Measurements from ENCODE around the gene KDM6A.
"Not testable (repeated sequence)": the region's sequence is repeated elsewhere in the genome, so short reads cannot be mapped to it uniquely, and the experiment has no call there.

Gene KDM6A

GRCh38 chrX:45059906-45060305, 186.9 kb downstream of the KDM6A start:
- not testable (repeated sequence) for H3K9ac ChIP-seq (ENCODE audit: low read depth, low read length); H3K4me1 ChIP-seq (ENCODE audit: insufficient read depth, low read length); H3K9me3 ChIP-seq (ENCODE audit: control insufficient read depth, insufficient read depth, low read length)
- peaks cover 12% of the 10 kb centered on the region for H3K36me3 ChIP-seq (ENCODE audit: insufficient read depth, low read length)

DNA sequence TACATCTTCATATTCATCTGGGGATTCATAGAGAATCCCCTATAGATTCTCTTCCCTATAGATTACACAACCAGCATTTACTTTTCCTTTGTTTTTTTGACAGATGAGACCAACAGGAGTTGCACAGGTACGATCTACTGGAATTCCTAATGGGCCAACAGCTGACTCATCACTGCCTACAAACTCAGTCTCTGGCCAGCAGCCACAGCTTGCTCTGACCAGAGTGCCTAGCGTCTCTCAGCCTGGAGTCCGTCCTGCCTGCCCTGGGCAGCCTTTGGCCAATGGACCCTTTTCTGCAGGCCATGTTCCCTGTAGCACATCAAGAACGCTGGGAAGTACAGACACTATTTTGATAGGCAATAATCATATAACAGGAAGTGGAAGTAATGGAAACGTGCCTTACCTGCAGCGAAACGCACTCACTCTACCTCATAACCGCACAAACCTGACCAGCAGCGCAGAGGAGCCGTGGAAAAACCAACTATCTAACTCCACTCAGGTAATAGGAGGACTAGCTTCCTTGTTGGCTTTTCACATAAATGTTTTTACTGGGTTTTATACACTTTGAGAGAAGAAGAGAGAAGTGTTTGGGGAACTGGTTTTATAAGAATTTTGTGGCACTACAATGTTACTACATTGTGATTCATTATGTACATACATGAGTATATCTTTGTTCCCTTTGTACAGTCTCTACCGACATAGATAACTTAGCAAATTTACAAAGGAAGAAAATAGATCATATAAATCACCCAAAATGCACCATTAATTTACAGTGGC, 190.5 kb downstream of the KDM6A start:
- no peaks in the 10 kb centered on the region for H3K4me1 ChIP-seq (ENCODE audit: insufficient read depth, low read length)
- H3K9me3 ChIP-seq (ENCODE audit: control insufficient read depth, insufficient read depth, low read length), result no peaks in the 10 kb centered on the region
- no peak overlapping the region for H3K9ac ChIP-seq (ENCODE audit: low read depth, low read length)
- peaks cover 17% of the 10 kb centered on the region for H3K36me3 ChIP-seq (ENCODE audit: insufficient read depth, low read length)

- H3K9me3 ChIP-seq (ENCODE audit: control insufficient read depth, insufficient read depth, low read length), result no peaks in the 10 kb centered on the region
- H3K4me1 ChIP-seq (ENCODE audit: insufficient read depth, low read length), result no peaks in the 10 kb centered on the region
- peaks cover 22% of the 10 kb centered on the region for H3K36me3 ChIP-seq (ENCODE audit: insufficient read depth, low read length)
- no peak overlapping the region for H3K9ac ChIP-seq (ENCODE audit: low read depth, low read length)
These were observed 195.6 kb downstream of the KDM6A start for GRCh38 chrX:45068569-45068968.

DNA sequence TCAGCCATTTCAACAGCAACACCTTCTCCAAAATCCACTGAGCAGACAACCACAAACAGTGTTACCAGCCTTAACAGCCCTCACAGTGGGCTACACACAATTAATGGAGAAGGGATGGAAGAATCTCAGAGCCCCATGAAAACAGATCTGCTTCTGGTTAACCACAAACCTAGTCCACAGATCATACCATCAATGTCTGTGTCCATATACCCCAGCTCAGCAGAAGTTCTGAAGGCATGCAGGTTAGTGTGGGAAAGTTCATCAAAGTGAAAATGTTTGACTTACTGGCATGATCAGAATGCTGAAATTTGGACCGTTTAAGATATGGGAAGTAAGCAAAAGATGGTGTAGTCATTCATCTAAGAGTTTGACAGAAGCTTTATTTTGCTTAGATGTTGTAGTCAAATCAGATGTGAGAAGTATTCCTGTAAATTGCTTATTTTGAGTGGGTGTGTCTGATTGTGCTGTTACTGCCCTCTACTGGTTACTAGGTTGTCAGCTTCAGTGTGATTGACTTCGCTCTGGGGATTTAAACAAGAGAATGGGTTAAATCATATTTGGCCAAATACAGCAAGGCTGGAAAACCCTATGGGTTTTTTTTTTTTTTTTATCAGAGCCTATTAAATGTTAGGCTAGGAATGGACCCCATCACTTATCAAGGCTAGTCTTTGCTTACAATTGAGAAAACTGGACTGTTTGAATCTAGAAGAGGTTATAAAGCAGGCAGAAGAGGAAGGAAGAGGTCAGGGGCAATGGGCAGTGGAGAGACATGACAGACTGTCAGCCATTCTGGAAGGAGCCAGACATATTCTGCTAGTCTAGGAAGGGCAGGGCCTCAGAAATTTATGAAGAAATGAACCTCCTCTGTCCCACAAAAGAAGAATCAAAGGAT, 197.4 kb downstream of the KDM6A start:
- Histone ChIP-seq H3K9ac (ENCODE audit: low read depth, low read length) (no peak overlapping the region), H3K4me1 (ENCODE audit: insufficient read depth, low read length) (no peaks in the 10 kb centered on the region), H3K9me3 (ENCODE audit: control insufficient read depth, insufficient read depth, low read length) (no peaks in the 10 kb centered on the region), H3K36me3 (ENCODE audit: insufficient read depth, low read length) (peaks cover 15% of the 10 kb centered on the region)

- H3K36me3 ChIP-seq (ENCODE audit: insufficient read depth, low read length), result peaks cover 16% of the 10 kb centered on the region
- not testable (repeated sequence) for H3K9me3 ChIP-seq (ENCODE audit: control insufficient read depth, insufficient read depth, low read length); H3K4me1 ChIP-seq (ENCODE audit: insufficient read depth, low read length)
These were observed 200.0 kb downstream of the KDM6A start for GRCh38 chrX:45073011-45073410.

GRCh38 chrX:45077748-45078424, 204.9 kb downstream of the KDM6A start:
- Histone ChIP-seq H3K36me3 (ENCODE audit: insufficient read depth, low read length) (peaks cover 18% of the 10 kb centered on the region), H3K9ac (ENCODE audit: low read depth, low read length) (no peak overlapping the region), H3K9me3 (ENCODE audit: control insufficient read depth, insufficient read depth, low read length) (no peaks in the 10 kb centered on the region), H3K4me1 (ENCODE audit: insufficient read depth, low read length) (no peaks in the 10 kb centered on the region)

More at GRCh38 chrX:45073011-45073410, 200.0 kb downstream of the KDM6A start:
- H3K9ac ChIP-seq (ENCODE audit: low read depth, low read length), result not testable (repeated sequence)

GRCh38 chrX:45083314-45083713, 210.3 kb downstream of the KDM6A start:
- Histone ChIP-seq H3K4me1 (ENCODE audit: insufficient read depth, low read length) (no peaks in the 10 kb centered on the region), H3K9me3 (ENCODE audit: control insufficient read depth, insufficient read depth, low read length) (no peaks in the 10 kb centered on the region), H3K9ac (ENCODE audit: low read depth, low read length) (no peak overlapping the region), H3K36me3 (ENCODE audit: insufficient read depth, low read length) (peaks cover 27% of the 10 kb centered on the region)

DNA sequence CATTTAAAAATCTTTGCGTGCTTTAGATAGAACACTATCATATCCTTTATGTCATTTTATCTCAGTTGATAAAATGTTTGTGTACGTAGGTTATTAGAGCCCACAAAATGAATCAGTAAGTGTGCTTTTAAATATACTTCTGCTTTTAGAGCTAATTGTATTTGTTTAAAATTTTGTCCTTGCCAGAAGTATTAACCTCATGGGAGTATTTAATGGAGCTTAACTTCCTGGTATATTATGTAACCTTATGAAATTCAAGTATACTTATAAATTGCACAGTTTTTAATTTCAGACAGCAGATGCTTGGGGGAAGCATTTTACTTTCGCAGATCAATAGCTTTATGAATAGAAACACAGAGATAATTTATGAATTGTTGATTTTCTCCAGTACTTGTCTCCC, 237.5 kb downstream of the KDM6A start:
- no peaks in the 10 kb centered on the region for H3K9me3 ChIP-seq (ENCODE audit: control insufficient read depth, insufficient read depth, low read length)
- peaks cover 13% of the 10 kb centered on the region for H3K36me3 ChIP-seq (ENCODE audit: insufficient read depth, low read length)
- H3K9ac ChIP-seq (ENCODE audit: low read depth, low read length), result no peak overlapping the region
- H3K4me1 ChIP-seq (ENCODE audit: insufficient read depth, low read length), result no peaks in the 10 kb centered on the region

GRCh38 chrX:45126158-45126557, 253.2 kb downstream of the KDM6A start:
- H3K4me1 ChIP-seq (ENCODE audit: insufficient read depth, low read length), result no peaks in the 10 kb centered on the region
- peaks cover 8% of the 10 kb centered on the region for H3K9me3 ChIP-seq (ENCODE audit: control insufficient read depth, insufficient read depth, low read length)
- no peaks in the 10 kb centered on the region; the same call in 1 of the 2 replicates for H3K36me3 ChIP-seq (ENCODE audit: insufficient read depth, low read length)
- H3K9ac ChIP-seq (ENCODE audit: low read depth, low read length), result no peak overlapping the region

DNA sequence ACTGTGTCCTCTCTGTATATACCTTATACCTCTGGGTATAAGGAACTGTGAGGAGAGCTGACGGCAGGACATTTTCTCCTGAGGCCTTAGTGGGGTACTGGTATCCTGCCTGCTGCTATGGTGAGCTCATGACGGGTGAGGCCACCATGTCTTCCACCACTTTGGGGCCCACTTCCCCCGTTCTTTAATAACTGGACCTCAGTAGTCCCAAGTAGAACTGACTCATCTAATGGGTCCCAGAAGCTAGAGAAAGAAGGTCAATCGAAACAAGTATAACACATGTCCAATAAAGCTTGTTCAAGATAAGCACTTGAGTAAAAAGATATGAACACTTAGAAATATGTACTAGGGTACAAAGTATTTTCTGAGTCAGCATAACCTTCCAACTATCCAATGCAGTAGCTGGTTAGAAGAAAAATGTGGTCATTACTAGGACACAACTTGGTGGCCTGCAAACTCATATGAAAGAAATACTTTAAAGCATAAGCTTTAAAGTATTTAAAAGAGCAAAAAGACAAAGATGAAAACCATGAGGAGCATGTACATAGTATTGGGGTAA, 256.0 kb downstream of the KDM6A start:
- Histone ChIP-seq H3K9me3 (ENCODE audit: control insufficient read depth, insufficient read depth, low read length) (peaks cover 8% of the 10 kb centered on the region), H3K4me1 (ENCODE audit: insufficient read depth, low read length) (no peaks in the 10 kb centered on the region), H3K36me3 (ENCODE audit: insufficient read depth, low read length) (no peaks in the 10 kb centered on the region; the same call in 1 of the 2 replicates), H3K9ac (ENCODE audit: low read depth, low read length) (no peak overlapping the region)

- H3K9me3 ChIP-seq (ENCODE audit: control insufficient read depth, insufficient read depth, low read length), result peaks cover 2% of the 10 kb centered on the region
- H3K9ac ChIP-seq (ENCODE audit: low read depth, low read length), result no peak overlapping the region
- no peaks in the 10 kb centered on the region for H3K4me1 ChIP-seq (ENCODE audit: insufficient read depth, low read length)
- no peaks in the 10 kb centered on the region; the same call in 1 of the 2 replicates for H3K36me3 ChIP-seq (ENCODE audit: insufficient read depth, low read length)
These were observed 260.5 kb downstream of the KDM6A start for GRCh38 chrX:45133465-45133864.

- Histone ChIP-seq H3K4me1 (ENCODE audit: insufficient read depth, low read length) (no peaks in the 10 kb centered on the region), H3K9ac (ENCODE audit: low read depth, low read length) (no peak overlapping the region), H3K36me3 (ENCODE audit: insufficient read depth, low read length) (no peaks in the 10 kb centered on the region), H3K9me3 (ENCODE audit: control insufficient read depth, insufficient read depth, low read length) (peaks cover 2% of the 10 kb centered on the region; the same call in 1 of the 2 replicates)
These were observed 261.3 kb downstream of the KDM6A start for GRCh38 chrX:45134315-45134731.

DNA sequence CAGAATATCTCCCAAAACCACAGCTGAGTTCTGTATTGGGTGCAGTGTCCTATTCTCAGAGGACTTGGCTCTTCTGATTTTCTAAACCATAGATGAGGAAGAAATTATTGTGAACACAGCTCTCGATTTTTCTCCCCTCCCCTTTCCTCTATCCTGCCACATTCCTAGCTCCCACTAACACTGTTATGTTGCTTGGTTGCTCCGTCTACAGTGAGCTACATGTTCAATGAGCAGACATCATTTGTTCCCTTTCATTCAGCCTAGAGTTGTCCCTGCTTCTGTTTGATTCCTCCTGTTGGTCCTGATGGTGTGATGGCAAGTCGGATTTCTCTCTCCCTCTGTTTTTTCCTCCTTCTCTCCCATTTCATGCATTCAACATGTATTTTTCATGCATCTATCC, 261.8 kb downstream of the KDM6A start:
- Histone ChIP-seq H3K36me3 (ENCODE audit: insufficient read depth, low read length) (no peaks in the 10 kb centered on the region), H3K4me1 (ENCODE audit: insufficient read depth, low read length) (no peaks in the 10 kb centered on the region), H3K9me3 (ENCODE audit: control insufficient read depth, insufficient read depth, low read length) (peaks cover 2% of the 10 kb centered on the region; the same call in 1 of the 2 replicates), H3K9ac (ENCODE audit: low read depth, low read length) (no peak overlapping the region)

DNA sequence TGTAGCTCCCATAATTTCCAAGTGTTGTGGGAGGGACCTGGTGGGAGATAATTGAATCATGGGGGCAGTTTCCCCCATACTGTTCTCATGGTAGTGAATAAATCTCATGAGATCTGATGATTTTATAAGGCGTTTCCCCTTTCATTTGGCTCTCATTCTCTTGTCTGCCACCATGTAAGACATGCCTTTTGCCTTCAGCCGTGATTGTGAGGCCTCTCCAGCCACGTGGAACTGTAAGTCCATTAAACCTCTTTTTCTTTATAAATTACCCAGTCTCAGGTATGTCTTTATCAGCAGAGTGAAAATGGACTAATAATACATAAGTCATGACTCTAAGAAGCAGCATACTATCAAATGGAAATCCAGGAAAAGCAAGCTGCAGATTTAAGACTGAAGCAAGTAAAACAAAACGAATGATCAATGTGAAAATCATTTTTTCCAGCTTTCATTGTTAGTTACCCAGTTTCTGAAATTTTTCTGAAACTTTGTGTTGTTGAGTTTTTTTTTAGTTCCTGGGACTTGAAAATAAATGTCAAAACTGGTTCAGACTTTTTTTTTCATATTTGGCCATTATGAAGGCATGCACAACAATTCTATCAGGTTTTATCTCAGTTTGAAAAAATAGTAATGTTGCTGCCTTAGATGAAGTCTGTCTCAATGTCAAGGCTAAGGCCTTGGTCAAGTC, 262.5 kb downstream of the KDM6A start:
- not testable (repeated sequence) for H3K4me1 ChIP-seq (ENCODE audit: insufficient read depth, low read length); H3K9me3 ChIP-seq (ENCODE audit: control insufficient read depth, insufficient read depth, low read length); H3K36me3 ChIP-seq (ENCODE audit: insufficient read depth, low read length); H3K9ac ChIP-seq (ENCODE audit: low read depth, low read length)
